K562 (cell line): Measurements from ENCODE around the gene WASF1. TPM values are rescaled to one million over a fixed set of nuclear protein-coding genes. Genes with fewer than 3 reads are reported as not detected.
A peak's percentile ranks its signal among the peaks of the same experiment; 100 is the strongest.

Source experiments
- IRF9 ChIP-seq: fragments of 450-650 bp; IDR thresholded peaks from 2 replicates; pipeline ENCODE4 v1.6.1; 2016; ENCODE audit warnings: missing biosample characterization, missing genetic modification characterization
- MGA ChIP-seq: fragments of 450-650 bp; IDR thresholded peaks from 2 replicates; pipeline ENCODE4 v1.6.1; 2016; ENCODE audit warnings: mild to moderate bottlenecking, moderate library complexity
- PHF20 ChIP-seq: fragments of 450-650 bp; IDR thresholded peaks from 2 replicates; pipeline ENCODE4 v1.6.1; 2018; ENCODE audit not compliant: partially characterized antibody
- RBBP5 ChIP-seq: fragments of 200-600 bp; sonication (generic); IDR thresholded peaks from 2 replicates; pipeline ENCODE4 v1.6.1; 2012; ENCODE audit warnings: borderline replicate concordance, mild to moderate bottlenecking, low read length, control low read depth, inconsistent platforms; ENCODE audit not compliant: insufficient read depth, poor library complexity, severe bottlenecking
- SAFB ChIP-seq: fragments of 200-400 bp; formaldehyde crosslinking; IDR thresholded peaks from 2 replicates; pipeline ENCODE4 v1.6.1; 2017; ENCODE audit warnings: low read depth, low read length, borderline replicate concordance
- TAF1 ChIP-seq: IDR thresholded peaks from 2 replicates; pipeline ENCODE4 v1.6.1; 2011; ENCODE audit warnings: mild to moderate bottlenecking, low read length, moderate library complexity; ENCODE audit not compliant: insufficient read depth, control insufficient read depth, severe bottlenecking; ENCODE audit errors: extremely low read depth
- ZBTB2 ChIP-seq: fragments of 450-650 bp; IDR thresholded peaks from 2 replicates; pipeline ENCODE4 v1.6.1; 2016; ENCODE audit warnings: antibody characterized with exemption
- ZFPM2 ChIP-seq: fragments of 250-450 bp; sonication (Bioruptor Pico); IDR thresholded peaks from 2 replicates; pipeline ENCODE4 v1.5.1; 2022; ENCODE audit warnings: mild to moderate bottlenecking
- ZNF766 ChIP-seq: fragments of 200-800 bp; sonication (Bioruptor generic); conservative IDR thresholded peaks from 2 replicates; pipeline ENCODE4 v1.6.1; 2016; ENCODE audit warnings: missing genetic modification characterization, missing compliant biosample characterization
- polyA plus RNA-seq, 8 experiments: library from polyadenylated mRNA; depleted of rRNA in 4 of 8; stranded (reverse) in 5 of 8; unstranded in 3 of 8; fragments of >200 nt; fragmentation: Nextera tagmentation in 2 of 8; fragmentation: Illumina TruSeq in 1 of 8; extraction: Ambion mirVana in 2 of 8; extraction: Trizol in 1 of 8; gene quantifications; 2 replicates each; pipeline versions ENCODE4 v1.2.1 to v1.2.3, GENCODE V29; 2011 to 2014; ENCODE audit warnings: inconsistent platforms in 1 of 8, missing spikeins in 1 of 8
- total RNA-seq, 7 experiments: library from RNA; depleted of rRNA in 6 of 7; stranded (reverse); fragments of >200 nt in 6 of 7; fragmentation: Illumina TruSeq in 2 of 7; extraction: Trizol in 2 of 7; gene quantifications; 2 replicates each; pipeline versions ENCODE4 v1.2.1 to v1.2.3, GENCODE V29; 2011 to 2021; ENCODE audit warnings: low replicate concordance in 1 of 7

Gene WASF1
- total and polyA plus RNA-seq, 9 of the 15 experiments (the other 6 are each of a cell fraction or from before 2014, with no cell fraction given): 2.1 to 18.2 (median 7.4) TPM

GRCh38 chr6:110179406-110180227 is at the start of gene WASF1 (continued):
- TF ChIP-seq MGA (peak; percentile 61; the same call in 1 of the 2 replicates), SAFB (peak; percentile 95), ZBTB2 (peak; percentile 68; the same call in 1 of the 2 replicates), RBBP5 (peak; percentile 67), ZFPM2 (CRISPR knock-in tag) (no peak), IRF9 (tag) (peak; percentile 15; the same call in 1 of the 2 replicates), TAF1 (peak; percentile 51), PHF20 (peak; percentile 34), ZNF766 (peak; percentile 71; the same call in 1 of the 2 replicates)
